ENCODE data around the gene NOVA2. TPM values are rescaled to one million over a fixed set of nuclear protein-coding genes. Genes with fewer than 3 reads are reported as not detected.

The NOVA2 gene
- total and polyA plus RNA-seq, 9 of the 15 experiments (the other 6 are each of a cell fraction or from before 2014, with no cell fraction given): not detected

DNA sequence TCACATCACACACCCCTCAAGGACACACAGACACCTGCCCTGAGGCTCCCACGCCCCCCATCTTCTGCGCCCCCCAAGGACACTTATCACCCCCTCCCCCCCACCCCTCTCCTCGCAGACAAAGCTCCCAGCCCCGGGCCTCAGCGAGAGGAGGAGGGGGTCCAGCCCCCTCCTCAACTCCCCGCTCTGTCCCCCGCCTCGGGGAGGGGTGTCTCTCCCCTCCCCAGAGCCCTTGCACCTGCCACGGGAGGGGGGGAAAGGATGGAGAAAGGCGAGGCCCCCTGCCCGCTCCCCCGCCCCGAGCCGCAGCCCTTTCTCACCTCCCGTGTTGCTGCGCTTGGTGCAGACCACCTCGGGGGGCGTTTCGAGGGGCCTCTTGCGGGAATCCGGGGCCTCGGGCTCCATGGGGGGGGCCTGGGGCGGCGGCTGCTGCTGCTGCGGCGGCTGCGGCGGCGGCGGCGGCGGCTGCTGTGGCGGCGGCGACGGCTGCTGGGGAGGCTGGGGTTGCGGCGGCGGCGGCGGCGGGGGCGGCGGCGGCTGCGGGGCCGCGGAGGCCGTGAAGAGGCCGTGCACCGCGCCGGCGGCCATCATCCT, 621 bp downstream of the NOVA2 start:
- DNase-seq (ENCODE audit: extremely low read depth in 1 of 4, low spot score in 3 of 4) (peak in 2 of 4 experiments; percentile 34 to 37), ATAC-seq (no peak), FAIRE-seq (no peak)
- in situ Hi-C loops (cut with MboI) (no loop called here), intact Hi-C loops (cut with micrococcal nuclease) (no loop called here)
- TF ChIP-seq, protein P1, sequence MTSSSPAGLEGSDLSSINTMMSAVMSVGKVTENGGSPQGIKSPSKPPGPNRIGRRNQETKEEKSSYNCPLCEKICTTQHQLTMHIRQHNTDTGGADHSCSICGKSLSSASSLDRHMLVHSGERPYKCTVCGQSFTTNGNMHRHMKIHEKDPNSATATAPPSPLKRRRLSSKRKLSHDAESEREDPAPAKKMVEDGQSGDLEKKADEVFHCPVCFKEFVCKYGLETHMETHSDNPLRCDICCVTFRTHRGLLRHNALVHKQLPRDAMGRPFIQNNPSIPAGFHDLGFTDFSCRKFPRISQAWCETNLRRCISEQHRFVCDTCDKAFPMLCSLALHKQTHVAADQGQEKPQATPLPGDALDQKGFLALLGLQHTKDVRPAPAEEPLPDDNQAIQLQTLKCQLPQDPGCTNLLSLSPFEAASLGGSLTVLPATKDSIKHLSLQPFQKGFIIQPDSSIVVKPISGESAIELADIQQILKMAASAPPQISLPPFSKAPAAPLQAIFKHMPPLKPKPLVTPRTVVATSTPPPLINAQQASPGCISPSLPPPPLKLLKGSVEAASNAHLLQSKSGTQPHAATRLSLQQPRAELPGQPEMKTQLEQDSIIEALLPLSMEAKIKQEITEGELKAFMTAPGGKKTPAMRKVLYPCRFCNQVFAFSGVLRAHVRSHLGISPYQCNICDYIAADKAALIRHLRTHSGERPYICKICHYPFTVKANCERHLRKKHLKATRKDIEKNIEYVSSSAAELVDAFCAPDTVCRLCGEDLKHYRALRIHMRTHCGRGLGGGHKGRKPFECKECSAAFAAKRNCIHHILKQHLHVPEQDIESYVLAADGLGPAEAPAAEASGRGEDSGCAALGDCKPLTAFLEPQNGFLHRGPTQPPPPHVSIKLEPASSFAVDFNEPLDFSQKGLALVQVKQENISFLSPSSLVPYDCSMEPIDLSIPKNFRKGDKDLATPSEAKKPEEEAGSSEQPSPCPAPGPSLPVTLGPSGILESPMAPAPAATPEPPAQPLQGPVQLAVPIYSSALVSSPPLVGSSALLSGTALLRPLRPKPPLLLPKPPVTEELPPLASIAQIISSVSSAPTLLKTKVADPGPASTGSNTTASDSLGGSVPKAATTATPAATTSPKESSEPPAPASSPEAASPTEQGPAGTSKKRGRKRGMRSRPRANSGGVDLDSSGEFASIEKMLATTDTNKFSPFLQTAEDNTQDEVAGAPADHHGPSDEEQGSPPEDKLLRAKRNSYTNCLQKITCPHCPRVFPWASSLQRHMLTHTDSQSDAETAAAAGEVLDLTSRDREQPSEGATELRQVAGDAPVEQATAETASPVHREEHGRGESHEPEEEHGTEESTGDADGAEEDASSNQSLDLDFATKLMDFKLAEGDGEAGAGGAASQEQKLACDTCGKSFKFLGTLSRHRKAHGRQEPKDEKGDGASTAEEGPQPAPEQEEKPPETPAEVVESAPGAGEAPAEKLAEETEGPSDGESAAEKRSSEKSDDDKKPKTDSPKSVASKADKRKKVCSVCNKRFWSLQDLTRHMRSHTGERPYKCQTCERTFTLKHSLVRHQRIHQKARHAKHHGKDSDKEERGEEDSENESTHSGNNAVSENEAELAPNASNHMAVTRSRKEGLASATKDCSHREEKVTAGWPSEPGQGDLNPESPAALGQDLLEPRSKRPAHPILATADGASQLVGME (CRISPR knock-in tag; IDR thresholded peaks at IDR 0.05): no peak
- TF ChIP-seq, protein P2, sequence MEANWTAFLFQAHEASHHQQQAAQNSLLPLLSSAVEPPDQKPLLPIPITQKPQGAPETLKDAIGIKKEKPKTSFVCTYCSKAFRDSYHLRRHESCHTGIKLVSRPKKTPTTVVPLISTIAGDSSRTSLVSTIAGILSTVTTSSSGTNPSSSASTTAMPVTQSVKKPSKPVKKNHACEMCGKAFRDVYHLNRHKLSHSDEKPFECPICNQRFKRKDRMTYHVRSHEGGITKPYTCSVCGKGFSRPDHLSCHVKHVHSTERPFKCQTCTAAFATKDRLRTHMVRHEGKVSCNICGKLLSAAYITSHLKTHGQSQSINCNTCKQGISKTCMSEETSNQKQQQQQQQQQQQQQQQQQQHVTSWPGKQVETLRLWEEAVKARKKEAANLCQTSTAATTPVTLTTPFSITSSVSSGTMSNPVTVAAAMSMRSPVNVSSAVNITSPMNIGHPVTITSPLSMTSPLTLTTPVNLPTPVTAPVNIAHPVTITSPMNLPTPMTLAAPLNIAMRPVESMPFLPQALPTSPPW (CRISPR knock-in tag; IDR thresholded peaks at IDR 0.05): 0 out of 2 replicates have a peak, but pooled peaks have one; percentile 8
- TF ChIP-seq, protein P3, sequence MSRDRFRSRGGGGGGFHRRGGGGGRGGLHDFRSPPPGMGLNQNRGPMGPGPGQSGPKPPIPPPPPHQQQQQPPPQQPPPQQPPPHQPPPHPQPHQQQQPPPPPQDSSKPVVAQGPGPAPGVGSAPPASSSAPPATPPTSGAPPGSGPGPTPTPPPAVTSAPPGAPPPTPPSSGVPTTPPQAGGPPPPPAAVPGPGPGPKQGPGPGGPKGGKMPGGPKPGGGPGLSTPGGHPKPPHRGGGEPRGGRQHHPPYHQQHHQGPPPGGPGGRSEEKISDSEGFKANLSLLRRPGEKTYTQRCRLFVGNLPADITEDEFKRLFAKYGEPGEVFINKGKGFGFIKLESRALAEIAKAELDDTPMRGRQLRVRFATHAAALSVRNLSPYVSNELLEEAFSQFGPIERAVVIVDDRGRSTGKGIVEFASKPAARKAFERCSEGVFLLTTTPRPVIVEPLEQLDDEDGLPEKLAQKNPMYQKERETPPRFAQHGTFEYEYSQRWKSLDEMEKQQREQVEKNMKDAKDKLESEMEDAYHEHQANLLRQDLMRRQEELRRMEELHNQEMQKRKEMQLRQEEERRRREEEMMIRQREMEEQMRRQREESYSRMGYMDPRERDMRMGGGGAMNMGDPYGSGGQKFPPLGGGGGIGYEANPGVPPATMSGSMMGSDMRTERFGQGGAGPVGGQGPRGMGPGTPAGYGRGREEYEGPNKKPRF (IDR thresholded peaks at IDR 0.05; ENCODE audit: low read depth, low read length): no peak
- no peak for TF ChIP-seq ZNF143 (CRISPR knock-in tag; IDR thresholded peaks at IDR 0.05)
- Histone ChIP-seq H3K79me2 (ENCODE audit: control insufficient read depth, insufficient read depth, low read length) (no peaks in the 10 kb centered on the region), H3K4me3 (no peak overlapping the region), H3K27ac (ENCODE audit: extremely low read depth, low read depth, low read length) (no peak overlapping the region), H2AFZ (ENCODE audit: low read depth, low read length) (no peak overlapping the region), H3K9me1 (ENCODE audit: control insufficient read depth, insufficient read depth, low read length) (no peaks in the 10 kb centered on the region), H3K36me3 (ENCODE audit: control insufficient read depth, insufficient read depth, low read length) (no peaks in the 10 kb centered on the region), H3K4me1 (replicated peaks in 1 of 2; ENCODE audit: control insufficient read depth in 2 of 2, insufficient read depth in 2 of 2, low read length in 2 of 2) (peaks cover 0 to 21% of the 10 kb centered on the region in 2 experiments; a peak in 2 of 5 replicates), H3K9me3 (replicated peaks; ENCODE audit: control insufficient read depth, insufficient read depth, low read depth, low read length) (no peaks in the 10 kb centered on the region), H4K20me1 (replicated peaks; ENCODE audit: control insufficient read depth, insufficient read depth, low read length) (peaks cover 13% of the 10 kb centered on the region), H3K27me3 (ENCODE audit: control insufficient read depth in 2 of 2, insufficient read depth in 2 of 2, low read length in 2 of 2) (peaks cover 22 to 52% of the 10 kb centered on the region in 2 experiments), H3K9ac (ENCODE audit: insufficient read depth in 1 of 2, low read depth in 2 of 2, low read length in 2 of 2) (no peak overlapping the region), H3K4me2 (ENCODE audit: insufficient read depth, low read length) (no peak overlapping the region)
- 0% methylated on average over 7 of the region's 54 CpGs for WGBS (ENCODE audit: insufficient coverage, low coverage, missing lambda C conversion rate)
- CTCF ChIA-PET (ENCODE audit: low intra/inter-chr PET ratio): no interaction called here
- POLR2A ChIA-PET: no interaction called here
- BruUV-seq (replicated peaks): no TSS peak
